Subcutaneous adipose tissue (tissue), 4 donors: ENCODE data around the gene TWNK. TPM values are rescaled to one million over a fixed set of nuclear protein-coding genes. Genes with fewer than 3 reads are reported as not detected.

Experiments
- CTCF ChIP-seq: fragments of 450-650 bp; IDR thresholded peaks from one replicate; pipeline ENCODE4 v1.5.1; 2016; ENCODE audit warnings: low read depth, mild to moderate bottlenecking, control low read depth, antibody characterized with exemption, moderate library complexity
- total RNA-seq, 4 donors: library from RNA; depleted of rRNA; stranded (reverse); fragments of >200 nt; gene quantifications; one replicate each; pipeline ENCODE4 v1.1.0, GENCODE V29; 2016

The TWNK gene
- total RNA-seq, 4 donors from 2014 or later = 2.4 to 6.2 (median 3.3) TPM

GRCh38 chr10:101003639-101004206 is 16.4 kb downstream of the TWNK start:
- TF ChIP-seq CTCF = no peak

GRCh38 chr10:101005361-101005760 is 18.0 kb downstream of the TWNK start:
- no peak for TF ChIP-seq CTCF

- TF ChIP-seq CTCF = no peak
Measured at GRCh38 chr10:101005869-101006567, 18.7 kb downstream of the TWNK start.

- no peak for TF ChIP-seq CTCF
Measured at GRCh38 chr10:101006593-101007098, 19.3 kb downstream of the TWNK start.

- no peak for TF ChIP-seq CTCF
Measured at GRCh38 chr10:101007099-101007711, 19.9 kb downstream of the TWNK start.

- no peak for TF ChIP-seq CTCF
Measured at GRCh38 chr10:101007915-101008822, 20.8 kb downstream of the TWNK start.
